Ramos (cell line): Measurements from ENCODE around the gene MYO7B.

Source experiments
- in situ Hi-C: fragments of 300-500 bp; cut with MboI; formaldehyde crosslinking; loops from one replicate; pipeline ENCODE4 v1.14.3; 2022; ENCODE audit warnings: low sequenced_read_pairs; ENCODE audit not compliant: unreplicated experiment

MYO7B gene

DNA sequence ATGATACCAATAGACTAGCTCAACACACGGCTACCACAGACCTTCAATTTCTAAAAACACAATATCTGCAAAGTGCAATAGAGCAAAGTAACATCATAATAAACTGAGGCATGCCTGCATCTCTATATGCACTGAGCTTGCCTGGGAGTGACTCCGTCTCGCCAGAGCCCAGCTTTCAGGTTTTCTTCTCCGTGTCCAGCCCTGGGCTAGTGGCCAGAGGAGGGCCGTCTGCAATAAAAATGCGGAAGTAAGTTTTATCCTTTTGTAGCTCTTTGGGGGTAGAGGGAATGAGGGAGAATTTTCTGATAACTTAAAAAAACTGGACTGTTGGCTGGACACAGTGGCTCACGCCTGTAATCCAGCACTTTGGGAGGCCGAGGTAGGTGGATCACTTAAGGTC, 69.5 kb downstream of the MYO7B start:
- in situ Hi-C loops = no loop called here

DNA sequence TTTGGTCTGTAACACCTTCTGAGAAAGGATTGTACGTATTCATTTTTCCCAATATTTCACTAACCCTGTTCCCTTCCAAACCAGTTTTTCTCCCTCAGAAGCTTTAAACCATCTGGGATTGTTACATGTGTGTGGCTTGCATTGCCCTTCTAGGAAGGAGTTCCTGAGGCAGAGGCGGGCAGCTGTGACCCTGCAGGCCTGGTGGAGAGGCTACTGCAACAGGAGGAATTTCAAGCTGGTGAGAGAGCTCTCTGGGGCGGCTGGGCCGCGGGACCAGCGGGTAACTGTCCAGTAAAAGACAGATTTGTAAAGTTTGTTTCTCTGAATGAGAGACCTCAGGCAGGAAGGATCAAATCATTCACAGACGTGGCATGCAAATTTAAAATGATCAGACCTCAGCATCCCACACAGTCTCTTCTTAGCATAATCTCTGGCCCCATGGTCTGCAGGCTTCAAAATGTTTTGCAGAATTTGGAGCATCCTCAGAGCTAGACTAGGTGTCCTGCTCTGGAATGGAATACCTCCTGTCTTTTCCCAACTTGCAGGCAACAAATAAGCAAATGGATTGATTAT, 70.3 kb downstream of the MYO7B start:
- in situ Hi-C loops = no loop called here

GRCh38 chr2:127606625-127607398, 71.3 kb downstream of the MYO7B start:
- in situ Hi-C loops = no loop called here

DNA sequence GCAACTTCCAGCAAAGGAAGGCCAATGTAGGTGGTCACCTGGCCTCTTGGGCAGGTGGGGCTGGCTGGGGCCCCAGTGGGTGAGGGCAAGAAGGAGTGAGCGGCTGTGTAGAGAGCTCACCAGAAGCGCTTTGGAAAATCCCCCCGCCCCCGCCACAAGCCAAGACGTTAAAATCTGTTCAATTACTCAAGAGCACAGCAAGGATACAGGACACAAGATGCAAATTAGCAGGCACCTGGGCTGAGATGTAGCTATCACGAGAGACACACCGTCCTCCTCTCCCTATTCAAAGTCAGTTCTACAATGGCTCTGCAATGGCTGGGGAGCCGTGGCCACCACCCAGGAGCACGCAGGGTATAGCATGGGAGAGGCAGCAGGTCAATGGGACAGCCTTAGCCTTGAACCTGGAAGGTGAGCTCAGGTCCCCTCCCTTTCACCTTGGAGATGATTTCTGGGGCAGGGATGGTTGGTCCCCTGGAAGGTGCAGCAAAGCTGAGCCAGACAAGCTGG, 72.0 kb downstream of the MYO7B start:
- in situ Hi-C loops = no loop called here

- in situ Hi-C loops = no loop called here
Measured at GRCh38 chr2:127608061-127609030, 72.9 kb downstream of the MYO7B start.

- in situ Hi-C loops = no loop called here
Measured at GRCh38 chr2:127609031-127609751, 73.7 kb downstream of the MYO7B start.

DNA sequence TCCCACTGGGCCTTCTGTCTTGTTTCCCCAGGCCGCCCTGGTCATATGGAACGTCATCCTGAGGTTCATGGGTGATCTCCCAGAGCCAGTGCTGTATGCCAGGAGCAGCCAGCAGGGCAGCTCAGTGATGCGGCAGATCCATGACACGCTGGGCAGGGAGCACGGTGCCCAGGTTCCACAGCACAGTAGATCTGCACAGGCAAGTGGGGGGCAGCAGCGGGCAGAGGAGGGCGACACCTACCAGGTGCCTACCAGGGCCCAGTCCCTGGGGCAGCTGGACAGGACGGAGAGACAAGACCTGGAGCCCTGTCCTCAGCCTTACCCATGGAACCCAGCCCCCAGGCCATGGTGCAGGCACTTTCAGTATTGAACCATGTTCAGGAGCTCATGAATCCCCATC, 74.3 kb downstream of the MYO7B start:
- in situ Hi-C loops = no loop called here

GRCh38 chr2:127610561-127610960, 75.1 kb downstream of the MYO7B start:
- in situ Hi-C loops = no loop called here

GRCh38 chr2:127611076-127611925, 75.8 kb downstream of the MYO7B start:
- in situ Hi-C loops = no loop called here

DNA sequence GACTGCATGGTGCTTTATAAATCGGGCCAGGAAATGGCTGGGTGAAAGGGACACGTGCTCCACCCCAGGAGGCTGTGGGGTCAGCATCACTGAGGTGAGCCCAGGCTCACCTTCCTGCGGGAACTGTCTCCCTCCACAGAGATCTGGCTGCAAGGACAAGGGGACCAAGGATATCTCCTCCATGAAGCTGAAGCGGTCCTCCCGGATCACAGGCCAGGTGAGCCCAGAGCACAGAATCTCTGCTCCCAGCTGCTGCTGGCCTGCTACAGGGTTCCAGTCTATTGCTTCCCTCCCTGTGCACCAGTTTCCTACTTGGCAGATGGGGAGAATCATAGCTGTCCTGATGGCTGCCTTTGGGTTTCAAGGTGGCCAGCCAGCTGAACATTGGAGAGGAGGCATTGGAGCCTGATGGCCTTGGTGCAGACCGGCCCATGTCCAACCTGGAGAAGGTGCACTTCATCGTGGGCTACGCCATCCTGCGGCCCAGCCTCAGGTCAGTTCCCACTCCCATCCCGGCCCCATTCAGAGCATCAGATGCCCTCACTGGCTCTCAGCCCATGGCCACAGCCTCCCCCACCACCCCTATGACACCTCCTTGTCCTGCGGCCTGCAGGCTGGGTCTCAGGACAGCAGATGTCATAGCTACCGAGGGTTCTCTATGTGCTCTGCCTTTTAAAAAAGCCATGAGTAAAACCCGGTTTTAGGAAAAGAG, 76.8 kb downstream of the MYO7B start:
- in situ Hi-C loops = no loop called here

DNA sequence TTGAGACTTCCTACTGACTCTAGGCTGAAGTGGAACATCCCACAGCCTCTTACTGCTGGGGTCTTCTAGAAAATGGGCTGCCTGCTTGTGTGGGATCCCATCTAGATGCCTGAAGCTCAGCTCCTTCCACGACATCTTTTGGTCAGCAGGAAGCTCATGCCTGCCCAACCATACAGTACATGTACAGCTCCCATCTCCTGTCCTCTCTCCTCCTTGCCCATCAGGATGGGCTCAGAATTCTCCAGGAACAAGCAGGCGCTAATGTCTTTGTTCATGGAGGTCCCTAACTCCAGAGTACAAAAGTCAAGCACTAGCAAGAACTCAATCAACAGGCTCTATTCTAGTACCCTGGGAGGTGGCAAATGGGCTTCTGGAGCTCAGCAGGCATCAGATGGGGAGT, 78.8 kb downstream of the MYO7B start:
- in situ Hi-C loops = no loop called here

DNA sequence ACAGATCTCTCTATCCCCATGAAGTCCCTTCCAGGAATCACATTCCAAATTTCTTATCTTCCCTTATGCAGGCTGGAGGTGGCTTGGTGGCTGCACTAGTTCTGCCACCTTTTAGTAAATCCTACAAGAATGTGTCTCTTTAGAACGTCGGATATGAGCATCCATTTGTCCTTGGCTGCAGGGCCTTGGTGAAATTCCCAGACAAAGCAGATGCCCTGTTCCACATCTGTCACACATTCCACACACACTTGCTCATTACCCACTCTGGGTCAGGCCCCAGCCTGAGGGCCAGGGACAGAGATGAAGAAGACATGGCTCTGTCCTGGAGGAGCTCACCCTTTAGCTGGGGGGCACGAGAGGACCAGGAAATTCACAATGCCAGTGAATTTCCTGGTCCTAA, 79.2 kb downstream of the MYO7B start:
- in situ Hi-C loops = no loop called here

DNA sequence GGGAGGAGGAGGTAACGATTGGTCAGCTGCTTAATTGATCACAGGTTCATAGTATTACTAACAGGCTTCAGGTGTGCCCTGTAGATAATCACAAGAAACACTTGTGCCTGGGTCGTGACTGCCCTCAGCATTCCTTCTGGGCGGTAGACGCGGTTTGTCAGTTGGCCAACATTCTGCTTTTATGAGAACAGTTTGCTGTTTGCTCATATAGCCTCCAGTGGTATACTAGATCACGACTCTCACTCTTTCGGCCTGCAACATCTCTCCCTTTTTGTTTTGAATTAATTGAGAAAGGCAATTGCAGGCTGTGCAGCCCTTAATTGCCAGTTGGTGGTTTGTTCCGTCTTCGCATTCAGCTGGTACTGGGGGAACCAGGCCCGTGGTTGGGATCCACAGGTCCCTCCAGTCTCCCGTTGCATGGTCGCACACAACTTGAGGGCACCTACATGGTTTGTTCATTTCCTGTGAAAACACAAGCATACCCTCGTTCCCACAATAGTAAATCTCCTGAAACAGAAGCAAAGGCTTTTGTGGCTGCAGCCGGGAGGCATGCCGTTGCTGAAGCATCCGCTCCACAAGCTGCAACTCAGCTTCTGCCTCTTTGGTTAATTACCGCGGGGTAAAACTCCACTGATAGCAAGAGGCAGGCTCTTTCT, 80.2 kb downstream of the MYO7B start:
- in situ Hi-C loops = no loop called here

GRCh38 chr2:127618551-127619202, 83.2 kb downstream of the MYO7B start:
- in situ Hi-C loops = no loop called here

DNA sequence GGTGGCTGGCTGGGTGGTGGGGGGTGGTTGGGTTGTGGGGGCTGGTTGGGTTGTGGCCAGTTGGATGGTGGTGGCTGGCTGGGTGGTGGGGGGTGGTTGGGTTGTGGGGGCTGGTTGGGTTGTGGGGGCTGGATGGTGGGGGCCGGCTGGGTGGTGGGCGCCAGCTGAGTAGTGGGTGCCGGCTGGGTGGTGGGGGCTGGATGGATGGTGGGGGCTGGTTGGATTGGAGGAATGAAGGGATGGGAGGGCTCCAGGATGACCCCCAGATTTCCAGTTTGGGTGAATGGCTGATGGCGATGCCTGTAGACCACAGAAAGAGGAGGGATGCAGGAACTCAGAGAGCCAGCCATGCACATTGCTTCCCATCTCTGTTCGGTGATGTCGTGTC, 83.7 kb downstream of the MYO7B start:
- in situ Hi-C loops = no loop called here

- in situ Hi-C loops = no loop called here
Measured at GRCh38 chr2:127619877-127620705, 84.6 kb downstream of the MYO7B start.

GRCh38 chr2:127620866-127621265, 85.4 kb downstream of the MYO7B start:
- in situ Hi-C loops = no loop called here
